ENCODE data around the gene PLCB4. TPM values are rescaled to one million over a fixed set of nuclear protein-coding genes. Genes with fewer than 3 reads are reported as not detected.

The PLCB4 gene
- polyA plus RNA-seq, 1 donor (not counting 4 experiments of a cell fraction or from before 2014, with no cell fraction given), result 4.1 TPM

GRCh38 chr20:9180481-9181257, 111.8 kb downstream of the PLCB4 start:
- no peak overlapping the region for H3K4me2 ChIP-seq (ENCODE audit: control insufficient read depth, extremely low read depth, insufficient read depth, low read depth, low read length)
- no peak overlapping the region for H3K9ac ChIP-seq (ENCODE audit: control insufficient read depth, extremely low read depth, insufficient read depth, low read length)
- no peak overlapping the region for H2AFZ ChIP-seq (ENCODE audit: control insufficient read depth, low read length)
- H3K4me1 ChIP-seq (ENCODE audit: control insufficient read depth, extremely low read depth, insufficient read depth, low read length), result no peaks in the 10 kb centered on the region
- no peaks in the 10 kb centered on the region for H3K9me3 ChIP-seq (ENCODE audit: control insufficient read depth, low read depth, low read length)
- H3K27me3 ChIP-seq (ENCODE audit: control insufficient read depth, extremely low read depth, insufficient read depth, low read length), result no peaks in the 10 kb centered on the region
- no peaks in the 10 kb centered on the region for H3K9me1 ChIP-seq (ENCODE audit: control insufficient read depth, extremely low read depth, insufficient read depth, low read length)
- DNase-seq (ENCODE audit: low read depth, low spot score) (no peak), FAIRE-seq (no peak)
- H3K4me3 ChIP-seq (ENCODE audit: control insufficient read depth in 2 of 3, extremely low read depth in 1 of 3, insufficient read depth in 2 of 3, low read depth in 1 of 3, low read length in 3 of 3), result no peak overlapping the region
- H4K20me1 ChIP-seq (ENCODE audit: control insufficient read depth, extremely low read depth, insufficient read depth, low read length), result no peaks in the 10 kb centered on the region
- dilution Hi-C loops (cut with MboI; ENCODE audit: extremely low pct_ligation_motif_present, low sequenced_read_pairs), result no loop called here
- H3K79me2 ChIP-seq (ENCODE audit: control insufficient read depth, insufficient read depth, low read length), result no peaks in the 10 kb centered on the region
- TF ChIP-seq CTCF (optimal IDR thresholded peaks at IDR 0.05 in 1 of 3, IDR thresholded peaks at IDR 0.05 in 1 of 3, conservative IDR thresholded peaks at IDR 0.05 in 1 of 3; ENCODE audit: extremely low read depth in 1 of 3, insufficient read depth in 2 of 3, low read length in 3 of 3), result no peak
- TF ChIP-seq EZH2 (IDR thresholded peaks at IDR 0.05; ENCODE audit: low read length), result no peak
- H3K36me3 ChIP-seq (ENCODE audit: control insufficient read depth in 2 of 2, extremely low read depth in 1 of 2, insufficient read depth in 2 of 2, low read length in 2 of 2), result no peaks in the 10 kb centered on the region
- H3K27ac ChIP-seq (ENCODE audit: control insufficient read depth, insufficient read depth, low read length), result no peak overlapping the region

- H3K9ac ChIP-seq (ENCODE audit: control insufficient read depth, extremely low read depth, insufficient read depth, low read length), result no peak overlapping the region
- H2AFZ ChIP-seq (ENCODE audit: control insufficient read depth, low read length), result no peak overlapping the region
- H3K79me2 ChIP-seq (ENCODE audit: control insufficient read depth, insufficient read depth, low read length), result no peaks in the 10 kb centered on the region
- H3K4me2 ChIP-seq (ENCODE audit: control insufficient read depth, extremely low read depth, insufficient read depth, low read depth, low read length), result no peak overlapping the region
- dilution Hi-C loops (cut with MboI; ENCODE audit: extremely low pct_ligation_motif_present, low sequenced_read_pairs), result no loop called here
- no peaks in the 10 kb centered on the region for H3K4me1 ChIP-seq (ENCODE audit: control insufficient read depth, extremely low read depth, insufficient read depth, low read length)
- FAIRE-seq (no peak), DNase-seq (ENCODE audit: low read depth, low spot score) (no peak)
- H3K27me3 ChIP-seq (ENCODE audit: control insufficient read depth, extremely low read depth, insufficient read depth, low read length), result no peaks in the 10 kb centered on the region
- TF ChIP-seq EZH2 (IDR thresholded peaks at IDR 0.05; ENCODE audit: low read length), result no peak
- no peak for TF ChIP-seq CTCF (optimal IDR thresholded peaks at IDR 0.05 in 1 of 3, IDR thresholded peaks at IDR 0.05 in 1 of 3, conservative IDR thresholded peaks at IDR 0.05 in 1 of 3; ENCODE audit: extremely low read depth in 1 of 3, insufficient read depth in 2 of 3, low read length in 3 of 3)
- H3K36me3 ChIP-seq (ENCODE audit: control insufficient read depth in 2 of 2, extremely low read depth in 1 of 2, insufficient read depth in 2 of 2, low read length in 2 of 2), result no peaks in the 10 kb centered on the region
- no peak overlapping the region for H3K4me3 ChIP-seq (ENCODE audit: control insufficient read depth in 2 of 3, extremely low read depth in 1 of 3, insufficient read depth in 2 of 3, low read depth in 1 of 3, low read length in 3 of 3)
- H3K9me3 ChIP-seq (ENCODE audit: control insufficient read depth, low read depth, low read length), result no peaks in the 10 kb centered on the region
- H3K9me1 ChIP-seq (ENCODE audit: control insufficient read depth, extremely low read depth, insufficient read depth, low read length), result no peaks in the 10 kb centered on the region
- H3K27ac ChIP-seq (ENCODE audit: control insufficient read depth, insufficient read depth, low read length), result no peak overlapping the region
- H4K20me1 ChIP-seq (ENCODE audit: control insufficient read depth, extremely low read depth, insufficient read depth, low read length), result no peaks in the 10 kb centered on the region
Observed at GRCh38 chr20:9185511-9185910, 116.6 kb downstream of the PLCB4 start.
